Skin epidermis (tissue), 12 donors: Measurements from ENCODE around the gene FARP1.
"Not testable (repeated sequence)": the region's sequence is repeated elsewhere in the genome, so short reads cannot be mapped to it uniquely, and the experiment has no call there.

Experiments
- H3K27ac ChIP-seq, 21 experiments: fragments of 200-600 bp; sonication (generic) in 11 of 21; one replicate each; pipeline ENCODE4 v1.5.0; 2020; ENCODE audit warnings: mild to moderate bottlenecking in 3 of 21, inconsistent platforms in 2 of 21, moderate library complexity in 2 of 21
- H3K4me3 ChIP-seq, 7 experiments: fragments of 200-600 bp; sonication (generic) in 2 of 7; one replicate each; pipeline ENCODE4 v1.5.0; 2020; ENCODE audit warnings: inconsistent platforms in 2 of 7, mild to moderate bottlenecking in 2 of 7, moderate library complexity in 1 of 7

Gene FARP1

DNA sequence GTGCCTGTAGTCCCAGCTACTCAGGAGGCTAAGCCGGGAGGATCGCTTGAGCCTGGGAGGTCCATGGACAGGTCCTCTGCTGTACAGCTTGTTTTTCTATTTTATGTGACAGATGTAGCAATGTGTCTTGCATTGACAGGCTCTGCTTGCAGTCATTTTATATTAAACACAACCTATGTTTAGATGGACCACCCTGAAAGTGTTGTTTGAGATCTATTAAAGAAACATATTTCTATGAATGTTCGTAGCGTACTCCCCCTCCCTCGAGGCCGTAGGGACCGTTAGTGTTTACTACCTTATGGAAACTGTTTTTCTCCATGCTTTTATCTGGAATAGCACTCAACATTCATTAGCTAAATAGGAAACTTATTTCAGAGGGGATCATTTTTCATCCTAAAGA is 99.1 kb downstream of the FARP1 start:
- no peak overlapping the region for H3K4me3 ChIP-seq
- H3K27ac ChIP-seq: no peak overlapping the region

DNA sequence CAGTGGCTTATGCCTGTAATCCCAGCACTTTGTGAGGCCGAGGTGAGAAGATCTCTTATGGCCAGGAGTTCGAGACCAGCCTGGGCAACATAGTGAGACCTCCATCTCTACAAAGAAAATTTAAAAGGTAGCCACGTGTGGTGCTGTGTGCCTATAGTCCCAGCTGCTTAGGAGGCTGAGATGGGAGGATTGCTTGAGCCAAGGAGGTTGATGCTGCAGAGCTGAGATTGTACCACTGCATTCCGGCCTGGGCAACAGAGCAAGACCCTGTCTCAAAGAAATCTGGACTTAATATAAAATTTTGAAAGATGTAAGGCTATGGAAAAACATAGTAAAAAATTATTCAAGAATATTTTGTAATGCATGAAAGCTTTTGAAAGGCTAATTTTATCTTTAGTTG is 99.5 kb downstream of the FARP1 start:
- no peak overlapping the region for H3K4me3 ChIP-seq
- no peak overlapping the region for H3K27ac ChIP-seq

DNA sequence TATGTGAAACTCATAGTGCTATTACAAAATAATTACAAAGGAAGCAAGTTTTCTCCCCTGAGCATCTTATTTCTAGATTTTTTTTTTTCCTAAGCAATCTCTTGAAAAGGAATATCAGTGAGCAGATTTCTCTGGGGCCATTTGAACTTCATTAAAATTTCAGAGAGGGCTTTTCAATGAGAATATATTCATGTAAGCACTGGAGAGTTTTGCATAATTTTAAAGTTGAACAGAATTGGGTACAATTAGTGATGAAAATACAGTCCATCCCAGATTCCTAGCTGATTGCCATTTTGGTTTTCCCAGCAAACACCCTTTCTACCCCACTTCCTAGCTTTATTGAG is 101.0 kb downstream of the FARP1 start:
- no peak overlapping the region for H3K27ac ChIP-seq
- no peak overlapping the region for H3K4me3 ChIP-seq

DNA sequence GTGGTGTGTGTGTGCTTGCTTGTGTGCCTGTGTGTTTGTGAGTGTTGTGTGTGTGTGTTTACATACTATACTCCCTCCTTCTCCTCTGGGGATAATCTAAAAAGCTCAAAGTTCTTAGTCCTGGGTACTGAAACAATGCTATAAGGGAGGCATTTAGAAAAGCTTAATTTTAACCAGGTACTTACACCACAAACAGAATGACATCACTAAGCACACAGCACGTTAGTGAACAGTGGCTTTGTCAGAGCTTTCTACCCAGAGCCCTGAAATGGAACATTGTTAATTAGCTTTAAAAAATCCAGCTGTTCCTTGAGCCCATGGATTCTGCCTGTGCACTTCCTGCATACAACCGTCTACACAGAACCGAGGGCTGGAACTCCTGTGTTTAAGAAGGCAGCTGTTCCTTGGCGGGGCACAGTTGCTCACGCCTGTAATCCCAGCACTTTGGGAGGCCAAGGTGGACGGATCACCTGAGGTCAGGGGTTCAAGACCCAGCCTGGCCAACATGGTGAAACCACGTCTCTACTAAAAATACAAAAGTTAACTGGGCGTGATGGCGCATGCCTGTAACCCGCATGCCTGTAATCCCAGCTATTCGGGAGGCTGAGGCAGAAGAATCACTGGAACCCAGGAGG is 103.8 kb downstream of the FARP1 start:
- H3K27ac ChIP-seq: no peak overlapping the region
- no peak overlapping the region for H3K4me3 ChIP-seq

DNA sequence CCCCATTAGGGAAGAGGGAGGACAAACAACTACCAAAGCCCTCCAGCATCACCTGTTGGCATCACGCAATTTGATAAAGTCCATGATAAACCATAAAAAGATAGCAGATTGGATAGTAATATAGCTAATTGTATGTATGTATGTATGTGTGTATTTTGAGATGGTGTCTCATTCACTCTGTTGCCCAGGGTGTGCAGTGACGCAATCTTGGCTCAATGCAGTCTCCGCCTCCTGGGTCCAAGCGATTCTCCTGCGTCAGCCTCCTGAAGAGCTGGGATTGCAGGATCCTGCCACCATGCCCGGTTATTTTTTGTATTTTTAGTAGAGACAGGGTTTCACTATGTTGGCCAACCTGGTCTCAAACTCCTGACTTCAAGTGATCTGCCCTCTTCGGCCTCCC is 108.8 kb downstream of the FARP1 start:
- Histone ChIP-seq H3K27ac (no peak overlapping the region), H3K4me3 (no peak overlapping the region)

DNA sequence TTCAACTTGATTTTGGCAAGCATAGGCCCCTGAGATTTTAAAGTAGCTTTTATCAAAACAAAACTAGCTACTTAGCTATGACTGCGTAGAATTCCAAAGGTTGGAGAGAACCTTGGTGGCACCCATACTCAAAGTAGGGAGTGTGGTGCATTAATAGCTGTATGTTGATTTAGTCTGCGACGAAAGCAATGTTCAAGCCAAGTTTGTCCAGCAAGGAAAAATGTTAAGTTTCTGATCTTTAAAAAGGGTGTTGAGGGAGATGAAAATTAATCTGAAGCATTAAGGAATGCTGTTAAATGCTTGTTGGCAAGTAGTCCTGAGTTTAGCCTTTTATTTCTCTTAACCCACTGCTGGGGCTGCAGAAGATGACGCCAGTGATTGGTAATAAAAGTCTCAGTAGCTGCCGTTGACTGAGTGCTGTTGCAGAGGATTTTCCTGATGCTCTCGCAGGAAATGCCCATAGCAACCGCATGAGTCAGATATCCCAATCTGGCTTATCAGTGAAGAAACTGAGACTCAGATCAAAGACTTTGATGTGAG is 110.1 kb downstream of the FARP1 start:
- Histone ChIP-seq H3K4me3 (no peak overlapping the region), H3K27ac (peak overlapping the region in 9 of 21 experiments; percentile 0 to 73 (median 31))

DNA sequence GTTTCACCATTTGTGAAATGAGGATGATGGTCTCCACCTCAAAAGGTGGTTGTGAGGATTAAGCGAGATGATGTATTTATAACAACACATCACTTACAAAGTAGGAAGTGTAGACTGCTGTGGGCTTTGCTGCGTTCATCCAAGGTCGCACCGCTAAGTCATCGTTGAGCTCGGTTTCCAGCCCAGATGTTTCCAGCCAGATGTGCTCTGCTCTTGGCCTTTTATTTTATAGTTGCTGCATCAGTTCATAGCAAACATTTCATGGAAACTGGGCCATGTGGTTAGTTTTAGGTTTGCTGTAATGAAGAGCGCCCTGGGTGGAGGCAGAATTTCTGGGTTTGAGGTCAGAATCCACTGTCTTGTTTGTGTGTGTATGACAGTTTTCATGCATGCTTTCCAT is 110.6 kb downstream of the FARP1 start:
- peak overlapping the region in 7 of 21 experiments; percentile 0 to 55 (median 38) for H3K27ac ChIP-seq
- H3K4me3 ChIP-seq: no peak overlapping the region

DNA sequence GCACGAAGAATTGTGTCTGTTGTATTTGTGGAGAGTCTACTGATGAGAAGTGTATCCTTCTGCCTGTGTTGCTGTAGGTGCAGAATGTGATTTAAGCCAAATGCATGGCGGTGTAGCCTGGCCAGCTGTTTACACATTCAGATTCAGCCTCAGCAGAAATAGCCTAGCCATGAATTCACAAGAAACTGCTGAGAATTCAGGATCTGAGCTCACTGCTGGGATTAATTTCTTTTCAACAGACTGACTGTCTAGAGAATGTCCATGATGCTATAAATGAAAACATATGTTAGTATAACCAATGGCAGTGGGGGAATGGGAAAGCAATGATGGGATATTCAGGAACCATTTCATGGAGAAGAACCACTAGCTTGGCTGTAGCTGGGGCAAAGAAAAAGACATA is 111.6 kb downstream of the FARP1 start:
- Histone ChIP-seq H3K4me3 (no peak overlapping the region), H3K27ac (peak overlapping the region in 9 of 21 experiments; percentile 3 to 84 (median 62))

DNA sequence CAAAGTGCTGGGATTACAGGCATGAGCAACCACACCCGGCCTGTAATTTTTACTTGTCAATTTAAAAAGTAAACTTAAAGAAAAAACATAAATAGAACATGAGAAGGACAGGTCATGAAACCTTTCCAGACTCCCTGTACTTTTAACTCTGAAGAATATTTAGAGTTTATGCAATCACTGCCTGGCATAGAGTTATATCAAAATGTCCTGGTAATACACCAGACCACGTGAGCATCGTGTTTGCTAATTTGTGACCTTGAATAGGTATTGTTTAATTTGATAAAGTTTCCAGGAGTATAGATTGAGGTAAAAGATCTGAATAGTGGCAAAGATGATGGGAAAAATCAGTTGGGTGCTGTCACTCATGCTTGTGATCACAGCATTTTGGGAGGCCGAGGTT is 115.3 kb downstream of the FARP1 start:
- no peak overlapping the region for H3K27ac ChIP-seq
- H3K4me3 ChIP-seq: no peak overlapping the region

DNA sequence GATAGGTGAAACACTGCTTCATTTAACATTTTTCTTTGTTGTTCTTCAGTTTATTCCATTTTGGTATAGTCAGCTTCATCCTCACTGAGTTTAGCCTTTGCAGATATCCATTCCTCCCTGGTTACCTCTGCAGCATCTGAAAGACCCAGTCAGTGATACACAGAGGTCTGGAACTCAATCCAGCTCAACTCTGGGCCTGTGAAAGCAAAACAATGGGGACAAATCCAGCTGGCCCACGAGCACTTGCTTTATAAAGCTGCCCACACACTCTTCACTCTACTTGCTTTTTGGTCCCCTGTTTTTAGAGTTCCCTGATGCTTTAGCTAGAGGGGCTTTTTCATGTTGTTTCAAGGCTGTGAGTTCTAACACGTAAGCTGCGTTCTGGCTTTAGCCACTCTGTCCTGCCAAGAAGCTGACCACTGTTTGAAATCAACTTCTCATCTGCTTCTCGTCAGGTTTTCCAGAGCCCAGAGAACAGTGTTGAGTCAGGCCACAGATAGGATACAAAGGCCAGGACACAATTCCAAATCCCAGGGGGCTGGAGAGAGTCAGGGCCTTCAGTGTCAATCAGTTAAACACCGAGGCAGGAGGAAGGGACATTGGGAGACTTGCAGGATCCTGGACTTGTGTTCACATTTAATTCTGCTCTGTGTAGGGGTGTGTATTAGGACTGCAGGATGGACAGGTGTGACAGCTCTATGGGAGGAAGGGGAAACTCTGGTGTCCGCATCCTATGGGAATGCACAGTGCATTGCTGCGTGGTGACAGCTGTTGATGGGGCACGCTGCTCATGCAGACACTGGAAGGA is 117.7 kb downstream of the FARP1 start:
- Histone ChIP-seq H3K4me3 (no peak overlapping the region), H3K27ac (peak overlapping the region in 2 of 21 experiments; percentile 7 to 32)

DNA sequence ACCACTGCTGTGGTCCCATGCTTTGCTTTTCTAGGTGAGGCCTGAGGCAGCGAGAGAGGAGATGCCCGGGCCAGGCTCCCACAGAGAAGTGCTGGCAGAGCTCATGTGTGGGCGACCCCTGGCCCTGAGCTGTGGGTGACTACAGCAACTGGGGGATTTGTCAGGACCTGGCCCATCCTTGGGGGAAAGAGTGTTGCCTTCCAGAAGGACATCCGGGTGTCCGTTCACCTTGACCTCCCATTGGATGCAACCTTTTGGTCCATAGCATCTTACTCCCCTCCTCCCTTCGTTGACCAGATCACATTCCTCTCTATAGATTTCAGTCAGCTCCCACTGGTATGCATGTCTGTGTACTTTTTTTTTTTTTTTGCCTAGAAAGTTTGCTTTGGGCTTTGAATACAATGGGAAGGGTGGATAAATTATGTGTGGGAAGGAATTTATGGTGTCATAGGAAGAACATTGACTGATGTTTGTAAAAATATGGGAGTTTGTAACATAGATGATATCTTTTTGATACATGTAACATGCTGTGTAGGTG is 118.3 kb downstream of the FARP1 start:
- H3K27ac ChIP-seq: no peak overlapping the region
- no peak overlapping the region for H3K4me3 ChIP-seq

DNA sequence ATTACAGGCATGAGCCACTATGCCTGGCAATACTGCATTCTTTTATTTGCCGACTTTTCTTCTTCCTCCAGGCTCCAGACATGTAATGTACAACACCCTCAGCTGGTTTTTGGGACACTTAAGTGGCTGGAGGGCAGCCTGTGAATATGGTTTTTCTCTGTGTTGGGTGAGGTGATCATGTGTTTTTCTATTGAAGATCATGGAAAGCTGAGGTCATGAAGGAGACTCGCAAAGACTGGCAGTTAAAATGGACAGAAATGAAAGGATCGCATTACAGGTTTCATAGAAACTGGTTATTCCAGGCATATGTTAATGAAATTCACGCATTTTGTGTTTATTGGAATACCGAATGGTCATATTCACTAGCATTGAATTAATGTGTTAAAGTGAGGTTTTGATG is 119.4 kb downstream of the FARP1 start:
- no peak overlapping the region for H3K27ac ChIP-seq

DNA sequence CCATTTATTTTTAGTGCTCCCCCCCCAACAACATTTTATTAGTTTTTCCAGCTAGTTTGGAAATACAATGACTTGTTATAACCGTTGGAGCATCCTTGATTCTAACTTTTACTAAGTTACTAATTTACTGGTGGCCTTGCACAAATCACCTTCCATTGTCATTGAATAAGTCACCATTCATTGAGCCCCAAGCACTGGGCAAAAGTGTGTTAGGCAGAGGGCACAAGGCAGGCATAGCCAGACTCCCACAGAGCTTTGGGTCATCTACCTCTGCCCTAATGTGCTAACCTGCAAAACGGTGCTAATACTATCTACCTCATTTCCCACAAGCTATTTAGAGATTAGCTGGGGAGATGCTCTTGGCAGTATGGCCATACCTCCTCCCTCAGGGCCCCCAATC is 120.9 kb downstream of the FARP1 start:
- no peak overlapping the region for H3K27ac ChIP-seq
- no peak overlapping the region for H3K4me3 ChIP-seq

More for the DNA sequence above, 119.4 kb downstream of the FARP1 start:
- H3K4me3 ChIP-seq: no peak overlapping the region

DNA sequence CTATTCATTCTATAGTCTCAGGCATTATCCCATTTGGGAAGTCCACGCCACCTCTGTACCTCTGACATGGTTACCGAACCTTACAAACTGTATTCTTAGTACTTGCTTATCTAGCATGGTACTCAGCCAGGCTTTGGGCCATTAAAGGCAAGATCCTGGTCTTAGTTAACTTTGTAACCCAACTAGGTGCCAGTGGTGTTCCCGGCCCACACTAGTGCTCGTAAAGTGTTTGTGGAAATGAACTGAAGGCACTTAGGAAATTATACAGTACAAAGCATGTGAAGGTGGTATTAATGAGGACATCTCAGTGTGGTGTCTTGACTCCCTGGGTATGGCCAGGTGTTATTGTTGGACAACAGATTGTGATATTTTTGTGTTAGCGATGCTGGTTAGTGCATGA is 122.0 kb downstream of the FARP1 start:
- H3K27ac ChIP-seq: no peak overlapping the region
- H3K4me3 ChIP-seq: no peak overlapping the region

DNA sequence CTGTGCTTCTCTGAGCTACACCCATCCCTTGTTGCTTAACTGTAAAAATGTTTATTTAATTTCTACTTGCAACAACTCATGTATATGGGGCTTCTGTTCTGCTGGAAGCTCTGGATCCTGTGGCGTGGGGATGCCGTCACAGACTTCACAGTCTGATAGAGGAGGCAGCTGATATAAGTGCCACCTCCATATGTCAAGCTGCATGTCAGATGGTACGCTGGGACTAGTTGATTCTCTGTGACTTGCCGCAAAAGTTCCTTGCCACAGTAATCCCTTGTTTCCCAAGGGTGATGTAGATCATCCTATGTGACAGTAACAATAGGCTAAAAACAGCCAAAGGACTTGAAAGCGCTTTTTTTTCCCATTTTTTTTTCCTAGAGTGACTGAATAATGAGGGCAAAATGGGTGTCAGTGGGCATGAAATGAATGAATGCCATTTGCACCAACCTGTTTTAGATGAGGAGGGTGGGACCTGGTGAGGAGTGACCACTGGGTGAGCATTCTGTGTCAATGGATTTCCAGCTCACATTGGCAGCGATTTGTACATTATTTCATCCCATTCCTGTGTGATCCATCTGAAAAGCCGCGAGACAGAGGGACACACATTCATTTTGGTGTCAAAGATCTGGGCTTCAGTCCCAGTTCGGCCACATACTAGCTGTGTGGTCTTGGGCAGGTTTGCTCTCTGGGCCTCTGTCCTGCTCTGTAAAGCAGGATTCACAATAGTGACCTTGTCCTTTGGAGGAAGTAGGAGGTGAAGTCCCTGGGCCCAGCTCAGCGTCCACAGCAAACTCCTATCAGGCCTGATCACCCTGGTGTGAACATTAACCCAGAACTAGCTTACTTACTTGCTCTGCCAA is 123.0 kb downstream of the FARP1 start:
- no peak overlapping the region for H3K4me3 ChIP-seq
- peak overlapping the region in 1 of 21 experiments; percentile 24 for H3K27ac ChIP-seq

DNA sequence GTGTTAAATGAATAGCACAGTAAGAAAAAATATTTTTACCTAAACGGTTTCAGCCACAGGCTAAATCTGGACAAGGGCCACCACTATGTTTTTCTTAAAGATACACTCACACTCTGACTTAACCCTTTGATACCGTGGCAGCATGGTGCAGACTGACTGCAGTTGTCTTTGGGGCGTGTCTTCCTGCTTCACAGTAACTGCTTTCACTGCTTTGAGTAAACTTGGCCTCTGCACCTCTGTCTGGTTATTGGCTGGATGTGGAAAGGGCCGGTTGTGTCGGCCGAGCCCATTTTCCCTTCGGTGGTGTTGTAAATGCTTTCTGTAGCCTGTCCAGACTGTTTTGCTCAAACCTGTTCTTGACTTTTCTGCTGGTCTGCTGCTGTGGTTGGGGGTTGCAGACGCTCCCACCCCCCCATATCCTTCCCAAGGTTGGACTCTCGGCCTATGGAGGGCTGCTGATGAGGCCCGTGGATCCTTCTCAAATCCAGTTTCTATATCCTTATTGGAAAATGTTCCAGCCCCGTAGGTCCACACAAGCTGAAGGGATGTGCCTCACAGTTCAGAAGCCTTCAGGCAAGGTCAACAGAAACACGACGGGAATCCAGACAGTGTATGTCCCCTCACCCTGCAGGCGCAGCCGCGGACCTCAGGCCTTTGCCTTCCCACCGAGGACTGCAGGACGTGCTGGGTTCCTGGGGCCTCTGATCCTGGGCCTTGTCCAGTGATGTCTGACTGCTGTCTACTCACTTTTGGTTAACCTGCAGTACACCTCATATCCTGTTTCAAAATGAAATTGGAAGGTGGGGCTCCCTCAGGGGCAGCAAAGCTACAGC is 124.4 kb downstream of the FARP1 start:
- no peak overlapping the region for H3K4me3 ChIP-seq

DNA sequence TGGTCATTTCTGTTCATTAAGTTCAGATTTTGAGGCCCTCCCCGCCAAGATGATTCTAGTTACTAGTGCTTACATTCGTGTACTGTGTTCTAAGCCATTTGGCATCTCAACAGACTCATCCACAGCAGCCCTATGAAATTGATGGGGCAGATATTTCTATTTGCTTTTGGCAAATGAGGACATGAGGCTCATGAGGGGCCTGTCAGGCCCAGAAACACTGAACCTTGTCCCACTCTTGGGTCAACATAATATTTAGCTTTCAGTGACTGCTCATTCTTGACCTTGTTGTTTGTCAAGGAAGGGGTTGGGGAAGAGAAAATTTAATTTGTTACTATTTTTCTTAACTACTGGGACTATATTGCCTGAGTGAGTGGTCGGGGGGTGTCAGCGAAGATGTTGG is 126.5 kb downstream of the FARP1 start:
- Histone ChIP-seq H3K27ac (no peak overlapping the region), H3K4me3 (no peak overlapping the region)

More for the DNA sequence above, 124.4 kb downstream of the FARP1 start:
- peak overlapping the region in 2 of 21 experiments; percentile 6 to 17 for H3K27ac ChIP-seq

DNA sequence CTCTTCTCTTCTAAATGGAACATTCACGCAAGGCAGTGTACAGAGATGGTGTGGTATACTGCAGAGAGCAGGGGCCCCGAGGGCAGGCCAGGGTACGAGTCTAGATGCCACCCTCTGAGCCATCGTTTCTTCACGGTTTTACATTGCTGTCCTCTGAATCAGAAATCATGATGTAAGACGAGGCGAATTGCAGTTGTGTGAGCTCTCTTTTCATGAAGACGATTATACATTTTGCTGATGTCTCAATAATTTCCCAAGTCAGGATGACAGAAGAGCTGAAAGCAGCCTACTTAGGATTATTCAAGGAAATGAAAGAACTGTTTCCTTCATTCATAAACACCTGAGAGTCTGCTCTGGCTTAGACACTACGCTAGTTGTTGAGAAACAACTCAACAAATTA is 127.9 kb downstream of the FARP1 start:
- H3K4me3 ChIP-seq: no peak overlapping the region
- no peak overlapping the region for H3K27ac ChIP-seq

DNA sequence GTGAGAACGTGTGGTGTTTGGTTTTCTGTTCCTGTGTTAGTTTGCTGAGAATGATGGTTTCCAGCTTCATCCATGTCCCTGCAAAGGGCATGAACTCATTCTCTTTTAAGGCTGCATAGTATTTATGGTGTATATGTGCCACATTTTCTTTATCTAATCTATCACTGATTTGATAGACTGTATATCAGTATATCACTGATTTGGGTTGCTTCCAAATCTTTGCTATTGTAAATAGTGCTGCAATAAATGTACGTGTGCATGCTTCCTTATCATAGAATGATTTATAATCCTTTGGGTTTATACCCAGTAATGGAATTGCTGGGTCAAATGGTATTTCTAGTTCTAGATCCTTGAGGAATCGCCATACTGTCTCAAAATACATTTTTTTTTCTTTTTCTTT is 128.8 kb downstream of the FARP1 start:
- not testable (repeated sequence) for H3K4me3 ChIP-seq, H3K27ac ChIP-seq
